Kidney tubule cell (primary cell): Measurements from ENCODE around the gene CFAP300.

Experiments
- DNase-seq: peaks from one replicate; pipeline ENCODE4 v3.0.0-alpha.2; 2018; ENCODE audit warnings: low spot score

Gene CFAP300

GRCh38 chr11:102047305-102047924 is at the start of gene CFAP300:
Gene CFAP300 (plus strand): TSS chr11:102047437. CDS start chr11:102047471, 34 bp downstream.
- DNase-seq: peak; percentile 72

GRCh38 chr11:102001657-102002338 is 45.4 kb upstream of the CFAP300 start:
- no peak for DNase-seq

- DNase-seq: no peak
Measured at GRCh38 chr11:102004220-102004619, 43.0 kb upstream of the CFAP300 start.

GRCh38 chr11:102005306-102005705 is 41.9 kb upstream of the CFAP300 start:
- DNase-seq: no peak

- DNase-seq: no peak
Measured at GRCh38 chr11:102006835-102007566, 40.2 kb upstream of the CFAP300 start.

- DNase-seq: peak; percentile 81
Measured at GRCh38 chr11:102007567-102008437, 39.4 kb upstream of the CFAP300 start.

GRCh38 chr11:102010776-102011494 is 36.3 kb upstream of the CFAP300 start:
- DNase-seq: peak; percentile 91

- no peak for DNase-seq
Measured at GRCh38 chr11:102012946-102013345, 34.3 kb upstream of the CFAP300 start.

- no peak for DNase-seq
Measured at GRCh38 chr11:102014756-102015155, 32.5 kb upstream of the CFAP300 start.

GRCh38 chr11:102017026-102017425 is 30.2 kb upstream of the CFAP300 start:
- no peak for DNase-seq

- DNase-seq: no peak
Measured at GRCh38 chr11:102026217-102026616, 21.0 kb upstream of the CFAP300 start.

- DNase-seq: no peak
Measured at GRCh38 chr11:102026959-102027358, 20.3 kb upstream of the CFAP300 start.

- DNase-seq: no peak
Measured at GRCh38 chr11:102036757-102037156, 10.5 kb upstream of the CFAP300 start.

- DNase-seq: no peak
Measured at GRCh38 chr11:102046841-102047240, 396 bp upstream of the CFAP300 start.

- DNase-seq: no peak
Measured at GRCh38 chr11:102050927-102051575, 3.8 kb downstream of the CFAP300 start.

- DNase-seq: no peak
Measured at GRCh38 chr11:102061276-102061675, 14.0 kb downstream of the CFAP300 start.

- no peak for DNase-seq
Measured at GRCh38 chr11:102062106-102062505, 14.9 kb downstream of the CFAP300 start.

GRCh38 chr11:102064316-102064715 is 17.1 kb downstream of the CFAP300 start:
- DNase-seq: no peak

- no peak for DNase-seq
Measured at GRCh38 chr11:102070766-102071165, 23.5 kb downstream of the CFAP300 start.

GRCh38 chr11:102071497-102072472 is 24.5 kb downstream of the CFAP300 start:
- no peak for DNase-seq
